Inferior parietal cortex (tissue), 1 donor: Measurements from ENCODE around the gene SPEG.

ENCODE experiments used
- DNase-seq: peaks from one replicate; pipeline ENCODE4 v3.0.0-alpha.2; 2016; ENCODE audit errors: extremely low spot score

Gene SPEG

DNA sequence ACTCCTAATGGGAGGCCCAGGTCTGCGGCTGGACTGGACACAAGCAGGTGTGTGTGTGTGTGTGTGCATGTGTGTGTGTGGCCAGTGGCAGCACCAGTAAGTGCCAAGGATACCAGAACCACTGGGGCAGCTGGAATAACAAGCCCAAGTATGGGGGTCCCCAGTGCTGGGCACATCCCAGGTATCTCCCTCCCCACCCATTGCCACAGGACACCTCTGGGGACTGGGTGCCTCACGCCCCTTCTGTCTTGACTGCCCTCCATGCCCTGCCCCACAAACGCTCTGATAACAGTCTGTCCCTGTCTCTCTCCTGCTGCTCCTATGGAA, 9.0 kb downstream of the SPEG start:
- no peak for DNase-seq

- DNase-seq = no peak
These were observed 10.0 kb downstream of the SPEG start for GRCh38 chr2:219444566-219445091.

- no peak for DNase-seq
These were observed 10.6 kb downstream of the SPEG start for GRCh38 chr2:219445220-219445640.

- DNase-seq = no peak
These were observed 11.5 kb downstream of the SPEG start for GRCh38 chr2:219446101-219446504.

DNA sequence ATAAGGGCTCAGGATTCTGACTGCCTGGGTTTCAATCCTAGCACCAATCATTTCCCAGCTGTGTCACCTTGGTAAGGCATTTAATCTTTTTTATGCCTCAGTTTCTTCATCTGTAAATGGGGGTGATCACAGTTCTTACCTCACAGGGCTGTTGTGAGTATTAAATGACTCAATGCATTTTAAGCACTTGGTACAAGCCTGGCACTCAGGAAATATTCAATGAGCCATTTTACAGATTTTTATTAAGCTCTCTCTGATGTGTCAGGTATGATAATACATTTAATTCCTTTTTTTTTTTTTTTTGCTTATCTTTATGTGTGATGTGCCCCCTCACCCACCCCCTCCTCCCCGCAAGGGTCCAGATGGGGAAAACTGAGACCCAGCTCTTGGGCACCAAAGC, 12.0 kb downstream of the SPEG start:
- DNase-seq = no peak

DNA sequence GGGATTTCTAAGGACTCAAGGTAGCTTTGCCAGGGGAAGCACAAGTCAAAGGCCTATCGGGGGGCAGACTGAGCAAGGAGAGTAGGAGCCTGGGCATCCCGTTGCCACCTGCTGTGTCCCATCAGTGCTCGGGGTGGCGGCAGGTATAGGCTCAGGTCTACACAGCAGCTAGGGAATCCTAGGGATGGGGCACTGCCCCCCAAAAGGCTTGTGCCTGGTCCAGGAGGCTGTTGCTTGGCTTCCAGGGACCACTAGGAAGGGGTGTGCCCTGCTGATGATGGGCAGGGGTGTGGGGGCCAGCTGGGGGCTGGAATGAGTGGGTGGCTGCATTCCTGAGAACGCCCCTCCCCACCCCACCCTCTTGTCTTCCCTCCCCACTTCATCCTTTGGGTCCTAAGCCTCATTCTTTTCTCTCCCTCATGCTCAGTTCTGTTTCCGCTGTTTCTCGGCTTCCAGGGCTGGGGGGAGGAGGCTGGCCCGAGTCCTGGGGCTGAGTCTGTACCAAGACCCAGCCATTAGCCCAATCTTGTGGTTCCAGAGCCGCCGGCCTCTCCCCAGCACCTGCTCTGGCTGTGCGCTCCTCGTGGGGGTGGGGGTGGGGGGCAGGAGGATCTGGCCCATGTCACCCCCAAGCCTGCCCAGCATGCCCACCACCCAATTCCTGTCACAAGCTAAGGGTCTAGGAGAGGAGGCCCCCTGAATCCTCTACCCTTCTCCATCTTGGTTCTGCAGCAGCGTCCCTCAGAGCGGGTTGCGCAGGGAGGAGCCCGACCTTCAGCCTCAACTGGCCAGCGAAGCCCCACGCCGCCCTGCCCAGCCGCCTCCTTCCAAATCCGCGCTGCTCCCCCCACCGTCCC, 12.8 kb downstream of the SPEG start:
- no peak for DNase-seq

- no peak for DNase-seq
These were observed 13.6 kb downstream of the SPEG start for GRCh38 chr2:219448099-219448775.

- DNase-seq = no peak
These were observed 14.2 kb downstream of the SPEG start for GRCh38 chr2:219448776-219449341.

DNA sequence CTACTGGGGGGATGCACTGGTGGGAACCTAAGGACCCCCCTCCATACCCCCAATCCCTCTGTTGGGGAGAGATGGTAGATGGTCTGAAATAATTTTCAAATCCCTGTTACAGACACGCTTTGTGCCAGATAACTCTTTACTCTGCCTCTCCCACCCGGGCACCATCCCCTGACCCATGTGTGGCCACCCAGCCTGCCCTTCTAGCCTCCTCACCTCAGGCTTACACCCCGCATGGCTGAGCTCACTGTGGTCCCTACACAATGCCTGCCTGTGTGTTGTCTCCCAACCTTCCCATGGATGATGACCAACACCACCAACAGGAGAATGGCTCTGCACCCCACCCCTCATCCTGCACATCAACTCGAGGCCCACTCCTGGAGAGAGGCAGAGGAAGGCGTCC, 15.0 kb downstream of the SPEG start:
- DNase-seq = no peak

GRCh38 chr2:219451661-219452360, 17.2 kb downstream of the SPEG start:
- DNase-seq = no peak

DNA sequence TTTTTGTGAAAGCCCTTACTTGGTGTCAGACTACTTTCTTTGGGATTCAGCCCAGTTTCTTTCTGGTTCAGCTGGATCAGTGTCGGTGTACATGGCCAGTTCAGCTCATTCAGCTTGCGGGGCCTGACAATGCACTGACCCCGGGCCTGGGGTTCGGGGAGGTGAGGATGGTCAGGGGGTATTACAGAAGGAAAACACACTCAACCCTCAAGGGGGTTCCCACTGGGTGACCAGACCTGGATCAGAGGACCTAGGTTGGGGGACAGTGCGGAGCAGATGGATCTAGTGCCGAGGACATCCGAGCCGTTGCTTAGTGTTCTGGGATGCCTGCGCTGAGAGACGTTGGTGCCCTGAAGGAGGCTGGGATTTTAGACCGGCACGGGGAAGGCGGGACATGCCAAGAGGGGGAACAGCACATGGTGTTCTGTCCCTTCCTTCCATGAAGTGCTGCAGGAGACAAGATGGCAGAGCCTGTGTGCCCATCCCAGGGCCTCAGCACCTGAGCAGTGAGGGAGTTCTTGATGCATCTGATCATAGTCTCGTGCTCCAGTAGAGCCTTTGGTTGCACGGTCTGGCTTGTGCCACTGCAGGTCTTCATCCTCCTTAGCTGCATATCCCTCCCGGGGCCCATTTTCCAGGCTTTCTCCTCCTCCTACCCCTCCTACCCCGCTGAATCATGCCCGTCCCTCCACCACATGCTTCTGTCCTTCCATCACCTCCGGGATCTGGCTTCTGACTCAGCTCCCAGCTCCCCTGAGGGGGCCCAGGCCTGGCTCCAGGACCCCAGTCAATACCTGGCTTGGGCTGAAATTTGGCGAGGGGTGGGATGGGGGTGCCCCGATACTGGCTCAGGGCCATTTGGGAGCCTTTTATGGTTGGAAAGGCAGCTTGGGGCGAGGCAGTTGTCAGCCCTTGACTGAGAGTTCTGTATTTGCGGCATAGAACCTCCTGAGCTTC, 18.0 kb downstream of the SPEG start:
- no peak for DNase-seq

- DNase-seq = no peak
These were observed 19.3 kb downstream of the SPEG start for GRCh38 chr2:219453671-219454590.

- DNase-seq = no peak
These were observed 20.9 kb downstream of the SPEG start for GRCh38 chr2:219455581-219455980.

DNA sequence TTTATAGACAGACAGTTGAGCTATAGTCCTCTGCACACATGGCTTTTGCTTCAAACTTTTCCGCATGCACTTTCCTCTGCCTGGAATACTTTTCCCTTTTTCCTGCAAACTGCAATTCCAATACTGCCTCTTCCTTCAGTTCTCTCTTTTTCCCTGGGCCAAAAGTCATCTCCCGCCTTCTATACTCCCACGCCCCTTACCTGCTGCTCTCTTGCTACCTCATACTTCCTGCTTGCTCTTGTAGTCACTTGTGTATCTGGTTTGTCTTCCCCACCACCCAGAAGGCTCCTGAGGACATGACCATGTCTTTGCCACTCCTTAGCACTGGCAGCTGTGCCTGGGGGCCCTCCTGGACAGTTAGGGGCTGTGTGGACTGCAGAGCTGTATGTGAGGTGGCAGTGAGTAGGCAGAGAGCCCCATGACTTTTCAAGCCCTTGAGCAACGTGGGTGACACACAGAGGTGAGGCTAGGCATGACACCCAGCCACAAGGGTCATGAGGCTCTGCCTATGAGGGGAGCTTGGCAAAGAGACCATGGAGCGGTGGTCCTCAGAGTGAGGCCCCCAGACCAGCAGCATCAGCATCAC, 23.2 kb downstream of the SPEG start:
- DNase-seq = no peak

DNA sequence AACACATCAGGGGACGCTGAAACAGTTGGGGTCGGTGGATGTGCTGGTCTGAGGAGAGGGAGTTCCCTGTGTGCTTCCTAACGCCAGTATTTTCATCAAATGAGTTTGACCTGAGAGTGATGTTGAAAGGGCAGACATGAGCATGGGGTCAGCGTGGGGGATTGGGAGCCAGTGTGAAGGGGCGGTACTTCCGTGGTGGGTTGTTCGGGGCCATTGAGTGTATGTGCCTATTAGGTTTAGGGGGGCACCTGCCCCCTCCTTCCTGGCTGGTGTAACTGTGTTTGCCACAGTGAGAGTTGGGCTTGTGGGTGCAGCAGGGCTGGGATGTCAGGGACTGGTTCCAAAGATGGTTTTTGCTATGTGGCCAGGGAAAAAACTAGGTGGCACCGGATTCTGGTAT, 24.4 kb downstream of the SPEG start:
- no peak for DNase-seq

GRCh38 chr2:219459460-219460311, 25.0 kb downstream of the SPEG start:
- no peak for DNase-seq

DNA sequence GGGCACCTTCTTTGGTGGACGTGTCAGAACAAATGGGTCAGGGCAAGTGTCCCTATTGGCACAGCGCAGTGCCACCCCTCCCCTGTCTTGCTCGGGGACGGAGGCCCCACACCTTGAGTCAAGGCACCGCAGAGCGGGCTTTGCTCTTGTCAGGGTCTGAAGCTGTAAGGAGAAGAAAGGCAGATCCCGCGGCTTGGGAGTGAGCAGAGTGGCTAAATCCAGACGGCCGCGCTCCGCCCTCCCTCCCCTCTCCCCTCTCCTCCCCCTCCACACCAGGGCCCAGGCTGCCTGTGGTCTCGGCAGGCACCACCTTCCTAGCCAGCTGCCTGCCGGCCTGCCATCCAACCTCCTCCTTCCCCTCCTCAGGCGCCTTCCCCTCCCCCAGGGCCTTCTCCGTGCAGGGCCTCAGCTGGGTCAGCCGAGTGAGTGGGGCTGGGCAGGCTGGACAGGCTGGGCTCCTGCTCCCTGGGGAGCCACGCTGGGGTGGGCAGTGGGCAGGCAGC, 25.8 kb downstream of the SPEG start:
- DNase-seq = no peak

- no peak for DNase-seq
These were observed 26.4 kb downstream of the SPEG start for GRCh38 chr2:219461047-219461514.
